Stomach smooth muscle (tissue), 2 donors: ENCODE data around the gene KRT72.

Experiments
- H3K27ac ChIP-seq: one replicate; pipeline ENCODE4 v1.7.0; 2013; ENCODE audit warnings: mild to moderate bottlenecking, low read length, inconsistent platforms
- H3K27me3 ChIP-seq, 2 donors: one replicate each; pipeline ENCODE4 v1.7.0; 2013; ENCODE audit warnings: low read length in 2 of 2; ENCODE audit not compliant: insufficient read depth in 2 of 2, control insufficient read depth in 1 of 2
- H3K36me3 ChIP-seq, 2 donors: one replicate each; pipeline ENCODE4 v1.7.0; 2013; ENCODE audit warnings: low read length in 2 of 2; ENCODE audit not compliant: control insufficient read depth in 2 of 2, insufficient read depth in 2 of 2
- H3K4me1 ChIP-seq: one replicate; pipeline ENCODE4 v1.7.0; 2013; ENCODE audit warnings: low read length; ENCODE audit not compliant: control insufficient read depth, insufficient read depth
- H3K4me3 ChIP-seq, 2 donors: one replicate each; pipeline ENCODE4 v1.7.0; 2013; ENCODE audit warnings: low read length in 2 of 2
- H3K9ac ChIP-seq, 2 donors: one replicate each; pipeline ENCODE4 v1.7.0; 2013; ENCODE audit warnings: low read length in 2 of 2, mild to moderate bottlenecking in 1 of 2
- H3K9me3 ChIP-seq, 2 donors: one replicate each; pipeline ENCODE4 v1.7.0; 2013; ENCODE audit warnings: low read length in 2 of 2; ENCODE audit not compliant: control insufficient read depth in 2 of 2
- donor health status: healthy.
- donor health status: Pancreatic carcinoma.

KRT72 gene

DNA sequence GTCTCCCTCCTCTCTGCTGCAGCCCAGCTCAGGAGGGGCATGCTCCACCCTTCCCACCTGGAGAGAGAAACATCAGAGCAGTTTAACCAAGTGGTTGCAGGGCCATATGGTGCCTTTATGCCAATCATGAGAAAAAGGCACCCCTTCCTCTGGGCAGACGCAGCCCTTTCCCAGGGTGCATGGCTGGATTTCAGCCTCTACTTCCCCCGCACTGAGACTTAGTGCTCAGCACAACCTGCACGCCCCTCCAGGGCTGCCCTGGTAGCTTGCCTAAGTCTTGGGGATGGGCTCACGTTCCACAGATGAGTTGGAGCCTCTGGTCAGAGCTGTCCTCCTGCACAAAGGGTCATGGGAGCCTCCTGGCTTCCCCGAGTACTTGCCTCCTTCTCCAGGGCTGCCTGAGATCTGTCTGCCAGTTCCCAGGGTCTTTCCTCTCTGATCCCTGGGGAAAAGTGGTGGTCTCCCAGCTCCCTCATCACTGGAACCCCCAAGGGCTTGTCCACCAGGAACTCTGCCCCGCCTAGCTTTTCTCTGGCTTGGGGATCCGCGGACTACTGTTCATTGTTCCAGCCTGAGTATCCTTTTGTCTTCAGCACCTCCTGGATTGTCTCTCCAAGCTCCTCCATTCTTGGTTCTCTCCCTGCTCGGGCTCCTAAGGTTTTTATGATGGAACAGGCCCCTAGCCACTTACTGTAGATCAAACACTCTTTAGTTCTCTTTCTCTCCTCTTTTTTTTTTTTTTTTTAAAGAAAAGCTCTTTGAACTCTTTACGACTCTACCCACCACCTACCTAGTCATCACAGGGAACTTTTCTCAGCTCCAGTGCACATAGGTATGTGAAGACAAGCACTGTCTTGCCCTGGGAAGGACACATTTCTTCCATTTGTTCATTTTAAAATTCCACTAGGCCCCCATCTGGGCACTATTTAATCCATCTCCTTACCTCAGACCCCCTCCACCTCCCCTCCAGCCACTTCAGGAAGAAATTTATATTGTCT is 21.5 kb downstream of the KRT72 start:
- H3K27me3 ChIP-seq: no peaks in the 10 kb centered on the region
- no peak overlapping the region for H3K27ac ChIP-seq
- no peaks in the 10 kb centered on the region for H3K4me1 ChIP-seq
- H3K9me3 ChIP-seq: no peaks in the 10 kb centered on the region
- no peak overlapping the region for H3K9ac ChIP-seq
- H3K36me3 ChIP-seq: no peaks in the 10 kb centered on the region
- no peak overlapping the region for H3K4me3 ChIP-seq

DNA sequence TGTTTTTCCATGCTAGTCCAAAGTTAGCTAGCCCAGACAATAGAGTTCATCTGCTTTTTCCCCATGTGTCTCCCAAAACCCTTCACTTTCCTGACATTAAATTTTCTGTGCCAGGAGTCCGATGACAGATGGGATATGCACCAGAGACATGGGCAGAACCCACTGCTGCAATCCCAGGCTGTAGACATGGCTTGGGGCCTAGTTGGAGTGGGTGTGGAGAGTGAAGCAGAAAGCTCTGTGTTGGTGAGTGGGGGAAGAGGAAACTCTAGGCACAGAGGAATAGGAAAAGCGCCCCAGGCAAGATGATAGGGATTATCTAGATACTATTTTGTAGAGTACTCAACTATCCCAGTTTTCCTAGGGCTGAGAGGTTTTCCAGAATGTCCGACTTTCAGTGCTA is 22.8 kb downstream of the KRT72 start:
- H3K36me3 ChIP-seq: no peaks in the 10 kb centered on the region
- H3K27me3 ChIP-seq: no peaks in the 10 kb centered on the region
- H3K4me3 ChIP-seq: no peak overlapping the region
- no peaks in the 10 kb centered on the region for H3K4me1 ChIP-seq
- H3K9ac ChIP-seq: no peak overlapping the region
- H3K9me3 ChIP-seq: no peaks in the 10 kb centered on the region
- H3K27ac ChIP-seq: no peak overlapping the region

DNA sequence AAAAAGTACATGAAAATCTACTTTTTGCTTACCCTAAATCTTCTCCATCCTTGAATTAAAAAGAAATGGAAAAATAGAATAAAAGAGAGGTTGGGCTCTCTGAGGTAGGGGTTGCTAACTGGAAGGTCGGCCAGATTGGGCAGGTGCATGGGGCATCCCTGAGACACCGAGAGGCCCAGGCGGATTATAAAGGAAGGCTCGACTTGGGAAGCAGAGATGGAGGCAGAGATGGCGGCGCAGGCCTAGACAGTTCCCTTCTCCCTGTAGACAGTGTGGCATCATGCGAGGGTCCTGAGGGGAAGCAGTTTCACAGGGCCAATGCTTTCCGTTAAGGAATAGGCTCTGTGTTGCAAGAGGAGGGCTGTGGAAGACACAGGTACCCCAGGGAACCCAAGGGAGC is 23.9 kb downstream of the KRT72 start:
- Histone ChIP-seq H3K36me3 (no peaks in the 10 kb centered on the region), H3K9ac (no peak overlapping the region), H3K27ac (no peak overlapping the region), H3K4me3 (no peak overlapping the region), H3K9me3 (no peaks in the 10 kb centered on the region), H3K27me3 (peaks cover 0 to 3% of the 10 kb centered on the region in 2 donors), H3K4me1 (no peaks in the 10 kb centered on the region)

DNA sequence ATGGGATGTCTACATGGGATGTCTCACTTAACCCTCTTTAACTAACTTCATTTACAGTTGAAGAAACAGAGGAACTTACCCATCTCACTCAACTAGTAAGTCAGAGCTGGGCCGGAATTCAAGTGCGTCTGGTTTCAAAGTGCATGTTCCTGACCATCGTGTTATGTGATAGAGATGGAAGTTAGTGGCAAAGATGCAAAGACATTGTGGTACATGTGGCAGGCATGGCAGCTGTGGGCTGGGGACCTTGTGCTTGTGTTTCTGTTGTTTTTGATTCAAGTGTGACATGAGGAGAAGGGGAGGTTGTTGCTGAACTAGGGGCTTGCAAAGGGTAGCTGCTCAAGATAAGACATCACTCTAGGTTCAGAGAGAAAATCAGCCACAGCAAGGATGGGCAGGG is 25.3 kb downstream of the KRT72 start:
- peaks cover 2 to 5% of the 10 kb centered on the region in 2 donors for H3K27me3 ChIP-seq
- no peak overlapping the region for H3K9ac ChIP-seq
- H3K27ac ChIP-seq: no peak overlapping the region
- no peaks in the 10 kb centered on the region for H3K9me3 ChIP-seq
- H3K4me3 ChIP-seq: no peak overlapping the region
- no peaks in the 10 kb centered on the region for H3K4me1 ChIP-seq
- H3K36me3 ChIP-seq: no peaks in the 10 kb centered on the region

DNA sequence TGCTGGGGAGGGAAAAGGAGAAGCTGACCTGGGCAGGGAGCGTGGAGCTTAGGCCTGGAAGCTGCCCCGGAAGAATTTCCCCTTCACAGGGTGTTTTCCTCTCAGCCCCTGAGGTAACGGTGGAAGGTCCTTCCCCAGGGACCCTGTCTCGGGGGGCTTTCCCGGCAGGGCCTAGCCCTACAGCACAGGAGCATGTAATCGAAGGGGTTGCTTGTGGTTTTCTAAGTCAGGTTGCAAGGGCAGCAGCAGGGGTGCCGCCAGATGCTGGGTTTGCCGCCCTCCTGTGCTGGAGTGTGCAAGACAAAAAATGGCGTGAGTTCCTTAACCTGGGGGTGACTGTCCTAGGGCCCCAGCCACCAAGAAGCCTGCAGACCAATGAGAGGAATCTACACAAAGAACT is 26.0 kb downstream of the KRT72 start:
- H3K36me3 ChIP-seq: no peaks in the 10 kb centered on the region
- no peaks in the 10 kb centered on the region for H3K4me1 ChIP-seq
- H3K27ac ChIP-seq: no peak overlapping the region
- H3K9me3 ChIP-seq: no peaks in the 10 kb centered on the region
- H3K9ac ChIP-seq: no peak overlapping the region
- peaks cover 4 to 5% of the 10 kb centered on the region in 2 donors for H3K27me3 ChIP-seq
- no peak overlapping the region for H3K4me3 ChIP-seq

DNA sequence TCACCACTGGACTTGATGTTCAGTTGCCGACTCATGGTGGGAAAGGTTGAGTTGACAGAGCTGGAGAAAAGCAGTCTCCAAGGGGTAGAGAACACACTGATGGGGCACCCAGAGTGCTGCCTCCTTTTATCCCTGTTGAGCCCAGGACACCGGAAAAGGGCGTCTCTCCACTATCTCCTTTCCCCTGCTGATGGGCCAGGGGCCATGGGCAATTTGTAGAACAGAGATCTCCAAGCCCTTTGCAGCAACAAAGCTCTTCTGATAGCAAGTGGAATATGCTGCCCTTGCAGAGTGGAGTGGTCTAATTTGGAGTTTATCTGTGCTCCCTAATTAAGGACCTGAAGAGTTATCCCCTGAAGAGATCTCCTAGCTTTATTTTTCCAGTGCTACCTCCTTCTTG is 27.5 kb downstream of the KRT72 start, which contains the start of gene KRT74:
TSS of gene KRT74 (minus strand) at position 101 of the 400 bp plus-strand sequence. CDS start at position 35, 66 bp downstream.
- Histone ChIP-seq H3K36me3 (no peaks in the 10 kb centered on the region), H3K4me3 (no peak within 1 kb of the TSS), H3K27me3 (peaks cover 4 to 7% of the 10 kb centered on the region in 2 donors), H3K9ac (no peak within 1 kb of the TSS), H3K4me1 (no peaks in the 10 kb centered on the region), H3K27ac (no peak within 1 kb of the TSS), H3K9me3 (no peaks in the 10 kb centered on the region)

DNA sequence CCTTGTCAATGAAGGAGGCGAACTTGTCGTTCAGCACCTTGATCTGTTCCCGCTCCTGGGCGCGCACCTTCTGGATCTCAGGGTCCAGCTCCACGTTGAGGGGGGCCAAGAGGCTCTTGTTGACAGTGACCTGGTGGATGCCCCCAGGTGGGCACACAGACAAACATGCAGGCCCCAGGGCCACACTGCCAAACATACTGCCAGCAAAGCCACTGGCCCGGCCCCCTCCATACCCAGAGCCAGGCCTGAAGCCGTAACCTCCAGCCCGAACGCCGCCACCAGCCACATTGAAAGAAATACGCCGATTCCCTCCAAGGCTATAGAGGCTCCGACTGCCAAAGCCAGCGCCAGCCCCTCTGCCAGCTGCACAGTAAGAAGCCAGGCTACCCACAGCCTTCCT is 28.0 kb downstream of the KRT72 start:
- no peaks in the 10 kb centered on the region for H3K9me3 ChIP-seq

DNA sequence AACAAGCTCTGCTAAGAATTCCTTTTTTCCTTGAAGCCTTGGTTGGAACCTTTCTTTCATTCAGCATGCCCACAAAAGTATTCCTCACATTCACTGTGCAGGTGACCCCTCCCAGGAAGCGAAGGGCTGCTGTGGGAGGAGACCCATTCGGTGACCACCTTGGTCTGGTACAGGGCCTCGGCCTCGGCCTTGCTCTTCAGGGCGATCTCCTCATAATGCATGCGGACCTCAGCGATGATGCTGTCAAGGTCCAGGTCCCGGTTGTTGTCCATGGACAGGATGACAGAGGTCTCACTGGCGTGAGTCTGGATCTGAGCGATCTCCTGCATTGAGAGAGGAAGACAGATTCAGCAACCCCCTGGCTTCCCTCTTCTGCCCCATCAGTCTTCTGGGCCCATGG is 30.8 kb downstream of the KRT72 start:
- Histone ChIP-seq H3K4me1 (no peaks in the 10 kb centered on the region), H3K9me3 (no peaks in the 10 kb centered on the region), H3K36me3 (no peaks in the 10 kb centered on the region), H3K27me3 (peaks cover 4 to 9% of the 10 kb centered on the region in 2 donors), H3K9ac (no peak overlapping the region), H3K27ac (no peak overlapping the region), H3K4me3 (no peak overlapping the region)

More for the DNA sequence above, 28.0 kb downstream of the KRT72 start:
- Histone ChIP-seq H3K9ac (no peak overlapping the region), H3K4me1 (no peaks in the 10 kb centered on the region), H3K4me3 (no peak overlapping the region), H3K36me3 (no peaks in the 10 kb centered on the region), H3K27ac (no peak overlapping the region), H3K27me3 (peaks cover 4 to 7% of the 10 kb centered on the region in 2 donors)

DNA sequence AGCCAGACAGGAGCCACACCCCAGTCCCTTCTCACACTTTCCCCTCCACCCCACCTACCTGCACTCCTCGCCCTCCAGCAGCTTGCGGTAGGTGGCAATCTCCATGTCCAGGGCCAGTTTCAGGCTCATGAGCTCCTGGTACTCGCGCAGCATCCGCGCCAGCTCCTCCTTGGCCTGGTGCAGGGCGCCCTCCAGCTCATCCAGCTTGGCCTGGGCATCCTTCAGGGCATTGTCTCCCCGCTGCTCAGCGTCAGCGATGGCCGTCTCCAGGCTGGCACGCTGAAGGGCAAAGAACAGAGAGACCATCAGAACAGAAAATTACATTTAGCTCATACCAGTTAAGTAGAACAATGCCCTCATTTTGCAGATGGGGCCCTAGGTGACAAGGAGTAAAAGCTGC is 33.2 kb downstream of the KRT72 start:
- no peak overlapping the region for H3K27ac ChIP-seq
- H3K4me3 ChIP-seq: no peak overlapping the region
- H3K36me3 ChIP-seq: no peaks in the 10 kb centered on the region
- H3K9ac ChIP-seq: no peak overlapping the region
- H3K9me3 ChIP-seq: no peaks in the 10 kb centered on the region
- peaks cover 4 to 15% of the 10 kb centered on the region in 2 donors for H3K27me3 ChIP-seq
- H3K4me1 ChIP-seq: no peaks in the 10 kb centered on the region

DNA sequence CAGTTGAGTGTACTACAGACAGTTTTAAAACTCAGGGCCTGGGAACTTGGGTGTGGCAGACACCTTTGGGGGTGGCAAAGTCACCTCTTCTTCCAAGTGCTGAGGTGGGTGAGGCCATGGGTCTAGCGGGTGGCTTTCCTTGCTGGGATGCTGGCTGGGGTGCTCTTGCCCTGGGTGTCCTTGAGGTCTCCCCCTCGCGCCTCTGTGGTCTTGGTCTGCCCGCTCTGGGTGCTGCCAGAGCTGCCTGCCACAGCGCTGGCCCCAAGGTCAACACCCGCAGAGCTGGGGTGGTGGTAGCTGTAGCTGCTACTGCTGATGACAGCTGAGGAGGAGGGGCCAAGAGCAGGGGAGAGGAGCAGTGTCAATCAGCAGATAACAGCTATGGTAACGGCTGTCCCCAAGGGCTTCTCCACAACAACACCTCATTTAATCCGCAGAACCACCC is 34.4 kb downstream of the KRT72 start:
- Histone ChIP-seq H3K9ac (no peak overlapping the region), H3K9me3 (no peaks in the 10 kb centered on the region), H3K4me1 (no peaks in the 10 kb centered on the region), H3K27me3 (peaks cover 4 to 10% of the 10 kb centered on the region in 2 donors), H3K4me3 (no peak overlapping the region), H3K36me3 (no peaks in the 10 kb centered on the region), H3K27ac (no peak overlapping the region)

DNA sequence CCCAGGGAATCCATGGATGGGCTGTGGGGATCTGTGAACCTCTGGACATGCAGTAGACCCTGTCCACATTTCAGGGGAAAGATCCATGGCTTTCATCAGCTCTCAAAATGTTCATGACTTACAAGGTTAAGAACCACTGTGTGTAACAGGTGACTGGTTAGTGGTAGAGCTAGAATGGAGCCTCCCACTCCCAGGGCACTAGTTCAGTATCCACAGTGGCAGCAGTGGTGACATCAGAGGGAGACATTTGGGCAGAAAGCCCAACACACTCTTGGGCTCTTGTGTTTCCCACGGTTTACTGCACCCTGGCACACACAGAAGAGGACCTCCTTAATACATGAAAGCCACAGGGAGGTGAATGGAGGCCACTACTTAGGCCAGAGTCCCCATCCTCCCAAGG is 36.7 kb downstream of the KRT72 start:
- H3K4me3 ChIP-seq: no peak overlapping the region
- no peaks in the 10 kb centered on the region for H3K4me1 ChIP-seq
- no peak overlapping the region for H3K27ac ChIP-seq
- H3K9ac ChIP-seq: no peak overlapping the region
- no peaks in the 10 kb centered on the region for H3K36me3 ChIP-seq
- peaks cover 0 to 8% of the 10 kb centered on the region in 2 donors for H3K27me3 ChIP-seq
- no peaks in the 10 kb centered on the region for H3K9me3 ChIP-seq
